Measurements from ENCODE around the gene PAPLN.
"Not testable (repeated sequence)": the region's sequence is repeated elsewhere in the genome, so short reads cannot be mapped to it uniquely, and the experiment has no call there.

PAPLN gene, protein sequence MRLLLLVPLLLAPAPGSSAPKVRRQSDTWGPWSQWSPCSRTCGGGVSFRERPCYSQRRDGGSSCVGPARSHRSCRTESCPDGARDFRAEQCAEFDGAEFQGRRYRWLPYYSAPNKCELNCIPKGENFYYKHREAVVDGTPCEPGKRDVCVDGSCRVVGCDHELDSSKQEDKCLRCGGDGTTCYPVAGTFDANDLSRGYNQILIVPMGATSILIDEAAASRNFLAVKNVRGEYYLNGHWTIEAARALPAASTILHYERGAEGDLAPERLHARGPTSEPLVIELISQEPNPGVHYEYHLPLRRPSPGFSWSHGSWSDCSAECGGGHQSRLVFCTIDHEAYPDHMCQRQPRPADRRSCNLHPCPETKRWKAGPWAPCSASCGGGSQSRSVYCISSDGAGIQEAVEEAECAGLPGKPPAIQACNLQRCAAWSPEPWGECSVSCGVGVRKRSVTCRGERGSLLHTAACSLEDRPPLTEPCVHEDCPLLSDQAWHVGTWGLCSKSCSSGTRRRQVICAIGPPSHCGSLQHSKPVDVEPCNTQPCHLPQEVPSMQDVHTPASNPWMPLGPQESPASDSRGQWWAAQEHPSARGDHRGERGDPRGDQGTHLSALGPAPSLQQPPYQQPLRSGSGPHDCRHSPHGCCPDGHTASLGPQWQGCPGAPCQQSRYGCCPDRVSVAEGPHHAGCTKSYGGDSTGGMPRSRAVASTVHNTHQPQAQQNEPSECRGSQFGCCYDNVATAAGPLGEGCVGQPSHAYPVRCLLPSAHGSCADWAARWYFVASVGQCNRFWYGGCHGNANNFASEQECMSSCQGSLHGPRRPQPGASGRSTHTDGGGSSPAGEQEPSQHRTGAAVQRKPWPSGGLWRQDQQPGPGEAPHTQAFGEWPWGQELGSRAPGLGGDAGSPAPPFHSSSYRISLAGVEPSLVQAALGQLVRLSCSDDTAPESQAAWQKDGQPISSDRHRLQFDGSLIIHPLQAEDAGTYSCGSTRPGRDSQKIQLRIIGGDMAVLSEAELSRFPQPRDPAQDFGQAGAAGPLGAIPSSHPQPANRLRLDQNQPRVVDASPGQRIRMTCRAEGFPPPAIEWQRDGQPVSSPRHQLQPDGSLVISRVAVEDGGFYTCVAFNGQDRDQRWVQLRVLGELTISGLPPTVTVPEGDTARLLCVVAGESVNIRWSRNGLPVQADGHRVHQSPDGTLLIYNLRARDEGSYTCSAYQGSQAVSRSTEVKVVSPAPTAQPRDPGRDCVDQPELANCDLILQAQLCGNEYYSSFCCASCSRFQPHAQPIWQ

DNA sequence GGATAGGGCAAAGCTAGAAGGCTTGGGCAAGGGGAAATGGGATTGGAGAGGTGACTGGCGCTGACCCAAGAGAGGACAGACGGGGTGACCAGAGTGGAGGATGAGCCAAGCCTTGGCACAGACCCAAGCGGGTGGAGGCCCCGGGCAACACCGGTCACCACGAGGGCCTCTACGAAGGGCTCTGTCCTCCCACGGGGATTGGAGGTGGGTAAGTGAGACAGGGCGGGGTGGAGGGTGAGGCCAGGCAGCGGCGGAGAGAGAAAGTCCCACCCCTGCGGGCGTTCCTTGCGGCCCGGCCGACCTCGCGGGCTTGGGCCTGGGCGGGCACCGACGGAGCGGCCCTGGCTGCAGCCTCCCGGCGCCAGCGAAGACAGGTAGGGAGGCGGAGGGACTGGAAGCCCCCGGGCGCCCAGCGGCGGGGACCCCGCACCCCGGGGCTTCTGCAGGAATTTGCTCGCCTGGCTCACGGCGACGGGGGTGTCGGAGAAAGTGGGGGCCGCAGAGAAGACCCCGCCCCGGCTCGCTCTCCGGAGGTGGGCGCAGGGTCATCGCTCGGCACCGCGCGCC lies at the start of gene PAPLN:
TSS of gene PAPLN (plus strand) at position 288 of the 567 bp plus-strand sequence. CDS start 2,273 bp downstream, outside the sequence.
- peak within 1 kb of the TSS; percentile 66 for H3K4me3 Mint-ChIP-seq
- H3K9me3 Mint-ChIP-seq, result no peaks in the 10 kb centered on the region
- peaks cover 17% of the 10 kb centered on the region for H3K4me1 Mint-ChIP-seq (ENCODE audit: low read depth)
- H3K27me3 Mint-ChIP-seq, result peaks cover 75% of the 10 kb centered on the region
- H3K36me3 Mint-ChIP-seq (ENCODE audit: low read depth), result no peaks in the 10 kb centered on the region
- no peak within 1 kb of the TSS for H3K27ac Mint-ChIP-seq

DNA sequence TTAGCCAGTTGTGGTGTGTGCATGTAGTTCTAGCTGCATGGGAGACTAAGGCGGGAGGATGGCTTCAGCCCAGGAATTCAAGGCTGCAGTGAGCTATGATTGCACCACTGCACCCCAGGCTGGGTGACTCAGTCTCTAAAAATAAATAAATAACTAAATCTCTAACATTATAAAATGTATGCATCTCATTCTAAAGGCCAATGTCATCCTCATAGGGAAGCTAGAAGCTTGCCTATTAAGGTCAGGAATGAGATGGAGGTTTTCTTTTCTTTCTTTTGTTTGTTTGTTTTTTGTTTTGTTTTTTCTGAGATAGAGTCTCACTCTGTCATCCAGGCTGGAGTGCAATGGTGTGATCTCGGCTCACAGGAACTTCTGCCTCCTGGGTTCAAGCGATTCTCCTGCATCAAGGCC lies 48.8 kb upstream of the PAPLN start:
- no peak overlapping the region for H3K4me3 Mint-ChIP-seq
- H3K9me3 Mint-ChIP-seq, result no peaks in the 10 kb centered on the region
- no peaks in the 10 kb centered on the region for H3K27me3 Mint-ChIP-seq
- H3K36me3 Mint-ChIP-seq (ENCODE audit: low read depth), result peaks cover 33% of the 10 kb centered on the region
- no peaks in the 10 kb centered on the region for H3K4me1 Mint-ChIP-seq (ENCODE audit: low read depth)
- no peak overlapping the region for H3K27ac Mint-ChIP-seq

DNA sequence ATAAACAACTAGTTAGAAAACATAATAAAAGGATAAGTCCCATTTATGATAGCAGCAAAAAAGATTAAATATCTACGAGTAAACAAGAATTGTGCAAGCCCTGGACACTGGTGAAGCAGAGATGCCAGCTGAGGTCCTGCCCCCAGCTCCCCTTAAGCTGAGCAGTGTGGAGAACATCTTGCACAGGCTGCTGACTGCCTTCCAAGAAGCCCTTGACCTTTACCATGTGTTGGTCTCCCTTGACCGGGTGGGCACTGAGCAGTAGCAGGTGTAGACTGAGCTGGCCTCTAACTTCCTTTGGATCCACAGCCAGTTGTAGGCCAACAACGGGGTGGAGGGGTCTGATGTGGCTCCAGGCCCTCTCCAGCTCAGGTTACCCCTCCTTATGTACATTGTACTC lies 47.7 kb upstream of the PAPLN start:
- no peak overlapping the region for H3K27ac Mint-ChIP-seq

DNA sequence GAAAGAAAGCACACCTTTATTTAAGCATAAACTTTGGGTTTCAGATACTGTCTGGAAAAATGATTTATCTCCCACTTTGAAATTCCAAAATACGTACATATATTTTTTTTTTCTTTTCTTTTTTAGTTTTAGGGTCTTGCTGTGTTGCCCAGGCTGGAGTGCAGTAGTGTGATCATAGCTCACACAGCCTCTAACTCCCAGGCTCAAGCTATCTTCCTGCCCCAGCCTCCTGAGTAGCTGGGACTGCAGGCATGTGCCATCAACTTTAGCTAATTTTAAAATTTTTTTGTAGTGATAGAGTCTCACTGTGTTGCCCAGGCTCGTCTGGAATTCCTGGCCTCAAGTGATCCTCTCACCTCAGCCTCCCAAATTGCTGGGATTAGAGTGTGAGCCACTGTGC lies 45.9 kb upstream of the PAPLN start:
- H3K9me3 Mint-ChIP-seq, result no peaks in the 10 kb centered on the region
- no peak overlapping the region for H3K4me3 Mint-ChIP-seq
- H3K27me3 Mint-ChIP-seq, result no peaks in the 10 kb centered on the region
- peaks cover 47% of the 10 kb centered on the region for H3K36me3 Mint-ChIP-seq (ENCODE audit: low read depth)
- no peaks in the 10 kb centered on the region for H3K4me1 Mint-ChIP-seq (ENCODE audit: low read depth)
- no peak overlapping the region for H3K27ac Mint-ChIP-seq

More for the DNA sequence above, 47.7 kb upstream of the PAPLN start:
- Mint-ChIP-seq H3K4me3 (no peak overlapping the region), H3K27me3 (no peaks in the 10 kb centered on the region), H3K9me3 (no peaks in the 10 kb centered on the region), H3K36me3 (ENCODE audit: low read depth) (peaks cover 41% of the 10 kb centered on the region), H3K4me1 (ENCODE audit: low read depth) (no peaks in the 10 kb centered on the region)

DNA sequence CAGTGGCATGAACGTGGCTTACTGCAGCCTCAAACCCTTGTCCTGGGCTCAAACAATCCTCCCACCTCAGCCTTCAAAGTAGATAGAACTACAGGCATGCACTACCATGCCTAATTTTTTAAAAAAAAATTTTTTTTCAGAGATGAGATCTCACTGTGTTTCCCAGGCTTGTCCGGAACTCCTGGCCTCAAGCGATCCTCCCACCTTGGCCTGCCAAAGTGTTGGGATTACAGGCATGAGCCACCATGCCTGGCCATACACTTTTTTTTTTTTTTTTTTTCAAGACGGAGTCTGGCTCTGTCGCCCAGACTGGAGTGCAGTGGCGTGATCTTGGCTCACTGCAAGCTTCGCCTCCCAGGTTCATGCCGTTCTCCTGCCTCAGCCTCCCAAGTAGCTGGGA lies 43.0 kb upstream of the PAPLN start:
- not testable (repeated sequence) for H3K9me3 Mint-ChIP-seq; H3K27ac Mint-ChIP-seq; H3K4me3 Mint-ChIP-seq; H3K4me1 Mint-ChIP-seq (ENCODE audit: low read depth); H3K27me3 Mint-ChIP-seq
- peaks cover 50% of the 10 kb centered on the region for H3K36me3 Mint-ChIP-seq (ENCODE audit: low read depth)

DNA sequence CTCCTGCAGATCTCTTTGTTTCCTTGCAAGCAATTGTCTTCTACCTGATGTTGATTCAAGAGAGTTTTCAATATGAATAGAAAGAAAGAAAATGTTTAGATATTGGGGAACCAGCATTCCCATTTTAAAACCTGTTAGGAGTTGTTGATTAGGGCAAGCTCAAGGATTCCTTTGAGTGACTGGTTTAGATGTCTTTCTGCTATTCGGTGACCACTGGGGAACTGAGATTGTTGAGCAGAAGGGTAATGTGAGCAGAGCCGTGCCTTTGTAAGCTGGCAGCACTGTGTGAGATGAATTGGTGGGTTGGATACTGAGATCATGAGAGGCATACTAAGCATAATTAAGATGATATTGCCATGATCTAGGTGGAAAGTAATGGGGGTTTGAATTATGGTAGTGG lies 39.1 kb upstream of the PAPLN start:
- H3K36me3 Mint-ChIP-seq (ENCODE audit: low read depth), result peaks cover 63% of the 10 kb centered on the region
- H3K4me1 Mint-ChIP-seq (ENCODE audit: low read depth), result no peaks in the 10 kb centered on the region
- H3K9me3 Mint-ChIP-seq, result no peaks in the 10 kb centered on the region
- no peak overlapping the region for H3K27ac Mint-ChIP-seq
- H3K4me3 Mint-ChIP-seq, result no peak overlapping the region
- no peaks in the 10 kb centered on the region for H3K27me3 Mint-ChIP-seq

DNA sequence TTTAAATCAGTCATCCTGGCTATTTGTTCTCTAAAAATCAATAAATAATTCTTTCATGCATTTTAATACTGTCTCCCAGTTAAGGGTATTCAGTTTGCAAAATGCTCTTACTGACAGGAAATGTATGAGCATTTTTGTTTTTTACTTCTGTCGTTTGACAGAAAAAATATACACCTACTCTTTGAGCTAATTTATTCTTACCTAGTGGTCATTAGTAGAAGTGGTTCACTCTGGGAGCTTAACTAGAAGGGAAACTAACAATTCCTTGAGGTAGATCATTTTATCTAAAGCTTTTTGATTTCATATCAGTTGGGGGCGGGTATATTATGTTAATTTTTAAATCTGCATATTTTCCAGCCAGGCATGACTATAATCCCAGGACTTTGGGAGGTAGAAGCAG lies 33.8 kb upstream of the PAPLN start:
- H3K27ac Mint-ChIP-seq, result no peak overlapping the region
- peaks cover 73% of the 10 kb centered on the region for H3K36me3 Mint-ChIP-seq (ENCODE audit: low read depth)
- no peaks in the 10 kb centered on the region for H3K27me3 Mint-ChIP-seq
- no peaks in the 10 kb centered on the region for H3K4me1 Mint-ChIP-seq (ENCODE audit: low read depth)
- H3K9me3 Mint-ChIP-seq, result no peaks in the 10 kb centered on the region
- no peak overlapping the region for H3K4me3 Mint-ChIP-seq

DNA sequence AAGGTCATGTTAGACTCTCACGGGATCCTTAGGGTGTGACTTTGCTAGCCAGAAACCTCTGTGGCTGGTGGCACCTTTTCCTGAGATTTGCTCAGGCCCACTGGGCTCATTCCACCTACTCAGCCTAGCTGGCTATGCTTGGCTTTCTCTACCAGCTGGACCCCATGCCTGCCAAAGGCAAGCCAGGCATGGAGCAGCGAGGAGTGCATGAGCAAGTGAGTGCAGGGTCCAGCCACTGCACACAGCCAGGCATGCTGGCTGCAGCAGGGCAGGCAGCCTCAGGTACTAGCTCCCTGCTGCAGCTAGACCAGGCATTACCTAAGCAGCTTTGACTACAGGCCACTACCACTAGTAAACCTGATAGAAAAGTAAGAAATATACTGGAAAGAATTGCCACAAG lies 29.7 kb upstream of the PAPLN start:
- H3K4me3 Mint-ChIP-seq, result no peak overlapping the region
- peaks cover 60% of the 10 kb centered on the region for H3K36me3 Mint-ChIP-seq (ENCODE audit: low read depth)
- H3K27me3 Mint-ChIP-seq, result no peaks in the 10 kb centered on the region
- H3K27ac Mint-ChIP-seq, result no peak overlapping the region
- H3K4me1 Mint-ChIP-seq (ENCODE audit: low read depth), result no peaks in the 10 kb centered on the region
- H3K9me3 Mint-ChIP-seq, result no peaks in the 10 kb centered on the region

DNA sequence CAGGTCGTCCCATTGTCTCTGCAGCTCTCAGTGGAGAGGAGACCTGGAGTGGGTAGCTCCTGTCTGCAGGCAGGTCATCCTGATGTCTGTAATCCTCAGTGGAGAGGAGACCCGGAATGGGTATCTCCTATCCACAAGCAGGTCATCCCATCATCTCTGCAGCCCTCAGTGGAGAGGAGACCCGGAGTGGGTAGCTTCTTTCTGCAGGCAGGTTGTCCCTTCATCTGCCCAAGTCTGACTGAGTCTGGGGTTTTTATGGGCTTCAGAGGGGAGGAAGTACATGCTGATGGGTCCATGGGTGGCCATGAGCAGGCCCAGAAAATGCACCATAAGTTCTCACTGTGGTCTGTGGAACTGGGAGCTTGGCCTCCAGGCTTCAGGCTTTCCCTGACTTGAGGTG lies 28.9 kb upstream of the PAPLN start:
- no peak overlapping the region for H3K4me3 Mint-ChIP-seq
- H3K27ac Mint-ChIP-seq, result no peak overlapping the region
- H3K9me3 Mint-ChIP-seq, result no peaks in the 10 kb centered on the region
- H3K36me3 Mint-ChIP-seq (ENCODE audit: low read depth), result peaks cover 63% of the 10 kb centered on the region
- H3K27me3 Mint-ChIP-seq, result no peaks in the 10 kb centered on the region
- H3K4me1 Mint-ChIP-seq (ENCODE audit: low read depth), result no peaks in the 10 kb centered on the region

DNA sequence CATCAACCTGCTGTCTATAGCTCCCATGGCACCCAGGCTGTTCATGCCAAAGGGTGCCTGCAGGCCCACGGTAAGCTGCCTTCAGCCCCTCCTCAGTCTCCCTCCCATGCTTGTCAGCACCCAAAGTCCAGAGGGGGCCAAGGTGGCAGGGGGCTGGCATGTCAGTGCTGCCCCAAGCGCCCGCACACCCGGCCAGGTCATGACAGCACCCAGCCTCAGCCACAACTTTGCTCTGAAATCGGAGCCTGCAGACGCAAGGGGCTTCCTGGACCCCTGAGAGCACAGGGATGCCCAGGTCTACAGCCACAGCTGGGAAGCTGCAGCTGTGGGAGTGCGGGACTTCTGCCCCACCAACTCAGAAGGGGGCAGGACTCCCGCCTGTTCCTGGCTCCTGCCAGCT lies 28.5 kb upstream of the PAPLN start:
- Mint-ChIP-seq H3K4me3 (no peak overlapping the region), H3K27ac (no peak overlapping the region)

DNA sequence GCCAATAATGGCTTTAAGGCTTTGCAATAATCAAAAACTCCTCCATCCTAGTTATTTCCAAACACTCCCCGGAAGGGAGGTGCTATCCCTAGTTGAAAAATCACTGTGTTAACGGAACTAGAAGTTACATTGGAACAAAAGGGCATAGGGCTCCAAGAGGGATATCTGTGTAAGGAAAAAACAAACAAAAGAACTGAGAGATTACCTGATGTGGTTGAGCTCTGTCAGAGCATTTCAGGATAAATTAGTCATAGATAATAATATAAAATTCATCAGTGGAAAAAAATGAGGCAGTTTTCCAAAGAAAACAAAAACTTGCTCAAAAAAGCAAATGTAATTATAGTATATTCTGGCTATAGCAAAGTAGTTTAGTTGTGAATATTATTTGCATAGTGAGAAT lies 27.4 kb upstream of the PAPLN start:
- H3K27me3 Mint-ChIP-seq, result no peaks in the 10 kb centered on the region
- no peak overlapping the region for H3K4me3 Mint-ChIP-seq
- H3K9me3 Mint-ChIP-seq, result no peaks in the 10 kb centered on the region
- no peak overlapping the region for H3K27ac Mint-ChIP-seq
- peaks cover 61% of the 10 kb centered on the region for H3K36me3 Mint-ChIP-seq (ENCODE audit: low read depth)
- no peaks in the 10 kb centered on the region for H3K4me1 Mint-ChIP-seq (ENCODE audit: low read depth)

More for the DNA sequence above, 28.5 kb upstream of the PAPLN start:
- Mint-ChIP-seq H3K9me3 (no peaks in the 10 kb centered on the region), H3K27me3 (no peaks in the 10 kb centered on the region), H3K4me1 (ENCODE audit: low read depth) (no peaks in the 10 kb centered on the region), H3K36me3 (ENCODE audit: low read depth) (peaks cover 64% of the 10 kb centered on the region)

DNA sequence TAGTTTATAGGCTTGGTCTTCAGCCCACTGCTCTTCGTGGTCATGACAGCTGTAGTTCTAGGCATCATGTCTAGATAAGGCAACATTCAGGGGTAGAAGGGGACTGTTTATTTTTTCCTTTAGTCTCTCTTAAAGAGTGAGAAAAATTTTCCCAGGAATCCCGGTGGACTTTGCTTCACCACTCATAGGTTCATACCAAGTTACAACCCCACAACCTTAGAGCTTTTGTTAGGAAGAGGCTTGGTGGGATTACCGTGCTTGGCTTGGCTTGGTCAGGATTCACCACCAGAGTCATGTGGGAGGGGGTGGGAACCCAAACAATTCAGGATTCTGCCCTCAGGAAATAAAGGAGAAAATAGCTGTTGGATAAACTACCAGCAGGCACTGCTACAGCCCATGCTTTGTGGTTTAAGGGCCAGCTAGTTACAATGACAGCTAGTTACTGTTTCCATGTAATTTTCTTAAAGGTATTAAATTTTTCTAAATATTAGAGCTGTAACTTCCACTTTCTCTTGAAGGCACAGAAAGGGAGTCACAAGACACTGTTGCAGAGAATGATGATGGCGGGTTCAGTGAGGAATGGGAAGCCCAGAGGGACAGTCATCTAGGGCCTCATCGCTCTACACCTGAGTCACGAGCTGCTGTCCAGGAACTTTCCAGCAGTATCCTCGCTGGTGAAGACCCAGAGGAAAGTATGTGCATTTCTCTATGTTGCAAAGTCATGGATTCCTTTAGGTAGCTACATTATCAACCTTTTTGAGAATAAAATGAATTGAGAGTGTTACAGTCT lies 25.9 kb upstream of the PAPLN start:
- H3K27ac Mint-ChIP-seq, result no peak overlapping the region
- H3K9me3 Mint-ChIP-seq, result no peaks in the 10 kb centered on the region
- H3K4me3 Mint-ChIP-seq, result no peak overlapping the region
- no peaks in the 10 kb centered on the region for H3K4me1 Mint-ChIP-seq (ENCODE audit: low read depth)
- no peaks in the 10 kb centered on the region for H3K27me3 Mint-ChIP-seq
- peaks cover 55% of the 10 kb centered on the region for H3K36me3 Mint-ChIP-seq (ENCODE audit: low read depth)

DNA sequence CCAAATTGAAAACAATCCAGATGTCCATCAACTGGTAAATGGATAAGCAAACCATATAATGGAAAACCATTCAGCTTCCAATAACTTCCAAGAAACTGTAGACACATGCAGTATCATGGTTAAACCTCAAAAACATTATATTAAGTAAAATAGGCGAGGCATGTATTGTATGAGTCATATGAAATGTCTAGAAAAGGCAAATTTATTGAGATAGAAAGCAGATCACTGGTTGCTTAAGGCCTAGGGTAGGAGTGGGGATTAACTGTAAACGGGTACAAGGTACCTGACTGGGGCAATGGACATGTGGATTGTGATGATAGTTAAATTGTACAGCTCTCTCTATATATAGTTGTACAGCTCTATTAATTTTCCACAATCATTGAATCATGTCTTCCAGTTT lies 21.3 kb upstream of the PAPLN start:
- H3K9me3 Mint-ChIP-seq, result no peaks in the 10 kb centered on the region
- H3K4me1 Mint-ChIP-seq (ENCODE audit: low read depth), result no peaks in the 10 kb centered on the region
- H3K4me3 Mint-ChIP-seq, result no peak overlapping the region
- H3K36me3 Mint-ChIP-seq (ENCODE audit: low read depth), result peaks cover 50% of the 10 kb centered on the region
- H3K27me3 Mint-ChIP-seq, result no peaks in the 10 kb centered on the region
- peak overlapping the region; percentile 19 for H3K27ac Mint-ChIP-seq

DNA sequence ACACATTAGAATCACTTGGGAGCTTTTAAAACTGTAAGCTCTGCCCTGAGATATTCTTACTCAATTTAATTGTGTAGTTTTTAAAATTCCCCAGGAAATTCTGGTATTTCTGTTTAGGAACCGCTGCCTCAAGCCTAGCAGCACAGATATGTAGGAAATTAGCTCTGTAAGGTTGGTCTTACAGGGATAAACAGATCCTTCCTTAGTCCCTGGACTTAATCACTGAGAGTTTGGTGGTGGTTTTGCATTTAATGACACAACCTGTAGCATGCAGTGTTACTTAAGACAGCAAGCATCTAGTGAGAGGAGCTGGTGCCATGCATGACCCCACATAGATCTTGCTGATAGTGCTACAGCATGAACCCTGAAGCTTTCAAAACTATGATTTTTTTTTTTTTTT lies 19.9 kb upstream of the PAPLN start:
- H3K27me3 Mint-ChIP-seq, result no peaks in the 10 kb centered on the region
- peaks cover 59% of the 10 kb centered on the region for H3K36me3 Mint-ChIP-seq (ENCODE audit: low read depth)
- no peak overlapping the region for H3K27ac Mint-ChIP-seq
- H3K9me3 Mint-ChIP-seq, result no peaks in the 10 kb centered on the region
- no peak overlapping the region for H3K4me3 Mint-ChIP-seq
- H3K4me1 Mint-ChIP-seq (ENCODE audit: low read depth), result peaks cover 7% of the 10 kb centered on the region
